T-cell (primary cell): ENCODE measurements around the gene ZNF611. TPM values are rescaled to one million over a fixed set of nuclear protein-coding genes. Genes with fewer than 3 reads are reported as not detected.

Experiments used
- ATAC-seq, 4 experiments: fragments of 200-7000 bp in 3 of 4; fragments of 150-1000 bp in 1 of 4; cut with Tn5 transposase; replicated peaks in 1 of 4; 1 replicate in 3 of 4; 2 replicates in 1 of 4; pipeline ENCODE4 v1.10.0; 2021; ENCODE audit warnings: moderate library complexity in 3 of 4, mild to moderate bottlenecking in 2 of 4, moderate number of reproducible peaks in 1 of 4
- CTCF ChIA-PET, 2 donors: fragments of 300-600 bp; sonication (Branson Sonifier 250); formaldehyde crosslinking; loops; one replicate each; lab custom pipeline; 2022; ENCODE audit warnings: antibody characterized with exemption in 2 of 2; lab: Charles Lee
- POLR2A ChIA-PET, 2 donors: fragments of 300-600 bp; sonication (Branson Sonifier 250); formaldehyde crosslinking; loops; one replicate each; lab custom pipeline; 2022; ENCODE audit warnings: antibody characterized with exemption in 2 of 2; lab: Charles Lee
- DNase-seq, 35 experiments: peaks; one replicate each; pipeline versions ENCODE4 v3.0.0 to v3.0.0-alpha.2; 2013 to 2023
- H3K27ac ChIP-seq: one replicate; pipeline ENCODE4 v1.5.1; 2013; ENCODE audit warnings: low read length
- H3K27me3 ChIP-seq, 2 experiments: replicated peaks in 1 of 2; 1 replicate in 1 of 2; 2 replicates in 1 of 2; pipeline versions ENCODE4 v1.6.1 to v1.7.0; 2013; ENCODE audit warnings: low read length in 1 of 2, mixed read lengths in 1 of 2; ENCODE audit not compliant: control insufficient read depth in 2 of 2, insufficient read depth in 2 of 2; ENCODE audit errors: extremely low read depth in 1 of 2
- H3K36me3 ChIP-seq, 2 donors: 1 replicate in 1 of 2; 2 replicates in 1 of 2; pipeline versions ENCODE4 v1.6.1 to v1.7.0; 2013; ENCODE audit warnings: low read length in 1 of 2; ENCODE audit not compliant: control insufficient read depth in 2 of 2, insufficient read depth in 1 of 2; ENCODE audit errors: extremely low read depth in 1 of 2
- H3K4me1 ChIP-seq, 2 experiments: 1 replicate in 1 of 2; 2 replicates in 1 of 2; pipeline versions ENCODE4 v1.6.1 to v1.7.0; 2013; ENCODE audit warnings: low read length in 2 of 2, mixed read lengths in 1 of 2; ENCODE audit not compliant: insufficient read depth in 2 of 2, control insufficient read depth in 1 of 2; ENCODE audit errors: extremely low read depth in 1 of 2
- H3K4me3 ChIP-seq, 2 donors: 1 replicate in 1 of 2; 2 replicates in 1 of 2; pipeline versions ENCODE4 v1.5.1 to v1.7.0; 2013; ENCODE audit warnings: mild to moderate bottlenecking in 2 of 2, low read length in 1 of 2, moderate library complexity in 1 of 2; ENCODE audit not compliant: control insufficient read depth in 1 of 2; ENCODE audit errors: extremely low read depth in 1 of 2
- H3K9me3 ChIP-seq: 2 replicates; pipeline ENCODE4 v1.7.0; 2013
- H3K27ac Mint-ChIP-seq, 2 donors: one replicate each; pipeline ENCODE4 v1.8.0; 2020 to 2021; ENCODE audit warnings: mild to moderate bottlenecking in 2 of 2, mixed read lengths in 2 of 2
- H3K27me3 Mint-ChIP-seq, 2 donors: one replicate each; pipeline ENCODE4 v1.8.0; 2021 to 2022; ENCODE audit warnings: mixed read lengths in 2 of 2
- H3K36me3 Mint-ChIP-seq: one replicate; pipeline ENCODE4 v1.8.0; 2021; ENCODE audit warnings: mixed read lengths
- H3K4me1 Mint-ChIP-seq, 3 donors: one replicate each; pipeline ENCODE4 v1.8.0; 2020 to 2022; ENCODE audit warnings: mixed read lengths in 3 of 3, mild to moderate bottlenecking in 1 of 3
- H3K4me3 Mint-ChIP-seq, 3 donors: one replicate each; pipeline ENCODE4 v1.8.0; 2020 to 2022; ENCODE audit warnings: mild to moderate bottlenecking in 3 of 3, mixed read lengths in 3 of 3, moderate library complexity in 3 of 3
- H3K9me3 Mint-ChIP-seq, 3 donors: one replicate each; pipeline ENCODE4 v1.8.0; 2020 to 2022; ENCODE audit warnings: mixed read lengths in 3 of 3
- WGBS: methylation state at CpG from one replicate; pipeline ENCODE4 v1.1.5; 2013; ENCODE audit warnings: missing lambda C conversion rate; ENCODE audit not compliant: insufficient coverage; 5-methylcytosine and 5-hydroxymethylcytosine counted together
- total RNA-seq, 35 experiments: library from RNA in 6 of 35; stranded (reverse) in 6 of 35; fragments of 120-200 nt in 1 of 35; gene quantifications; one replicate each; pipeline versions ENCODE4 v1.2.1 to v1.2.4 and lab custom pipeline; 2013 to 2026

The ZNF611 gene
- total RNA-seq, 5 donors from 2014 or later (not counting 1 experiment from before 2014, with no cell fraction given) = 31.5 to 46.2 (median 37.0) TPM

DNA sequence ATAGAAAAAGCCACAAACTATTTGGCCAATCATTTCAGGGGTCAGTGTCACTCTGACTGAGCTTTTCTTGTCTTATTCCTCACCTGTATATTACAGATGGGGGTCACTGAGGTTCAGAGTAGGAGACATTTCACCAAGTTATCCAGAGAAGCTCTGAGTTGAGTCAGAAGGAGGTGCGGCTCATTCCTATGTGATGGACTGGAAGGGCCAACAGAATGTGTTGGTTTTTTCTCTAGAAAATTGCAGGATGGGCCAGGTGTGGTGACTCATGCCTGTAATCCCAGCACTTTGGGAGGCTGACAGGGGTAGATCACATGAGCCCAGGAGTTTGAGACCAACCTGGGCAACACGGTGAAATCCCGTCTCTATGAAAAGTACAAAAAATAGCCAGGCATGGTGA lies 72.2 kb downstream of the ZNF611 start:
- peaks cover 8 to 41% of the 10 kb centered on the region in 2 donors for H3K36me3 ChIP-seq
- Mint-ChIP-seq H3K36me3 (peaks cover 70% of the 10 kb centered on the region), H3K9me3 (peaks cover 0 to 11% (median 7%) of the 10 kb centered on the region in 3 donors), H3K27me3 (no peaks in the 10 kb centered on the region), H3K4me1 (peaks cover 0 to 5% (median 2%) of the 10 kb centered on the region in 3 donors), H3K27ac (no peak overlapping the region), H3K4me3 (no peak overlapping the region)
- CTCF ChIA-PET = no interaction called here
- 72% methylated on average over 3 of the region's 3 CpGs for WGBS
- DNase-seq (no peak), ATAC-seq (no peak)
- H3K27me3 ChIP-seq = no peaks in the 10 kb centered on the region
- H3K4me3 ChIP-seq = no peak overlapping the region
- POLR2A ChIA-PET = no interaction called here
- H3K27ac ChIP-seq = no peak overlapping the region
- no peaks in the 10 kb centered on the region for H3K4me1 ChIP-seq
- H3K9me3 ChIP-seq = no peaks in the 10 kb centered on the region

DNA sequence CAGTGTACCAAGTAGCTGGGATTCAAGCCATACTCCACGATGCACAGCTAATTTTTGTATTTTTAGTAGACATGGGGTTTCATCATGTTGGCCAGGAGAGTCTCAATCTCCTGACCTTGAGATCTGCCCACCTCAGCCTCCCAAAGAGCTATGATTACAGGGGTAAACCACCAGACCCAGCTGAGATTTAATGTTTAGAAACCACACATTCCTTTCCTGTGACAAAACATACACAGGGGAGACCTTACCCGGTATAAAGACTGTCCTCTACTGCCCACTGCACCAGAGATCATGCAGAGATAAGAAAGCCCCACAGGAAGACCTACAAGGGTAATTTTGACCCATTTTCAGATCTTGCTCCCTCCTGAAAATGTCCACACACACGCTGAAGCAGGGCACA lies 73.9 kb downstream of the ZNF611 start:
- Histone ChIP-seq H3K27ac (no peak overlapping the region), H3K4me1 (no peaks in the 10 kb centered on the region), H3K9me3 (no peaks in the 10 kb centered on the region), H3K27me3 (no peaks in the 10 kb centered on the region), H3K4me3 (no peak overlapping the region), H3K36me3 (peaks cover 13 to 47% of the 10 kb centered on the region in 2 donors)
- Mint-ChIP-seq H3K4me1 (peaks cover 0 to 5% (median 2%) of the 10 kb centered on the region in 3 donors), H3K9me3 (peaks cover 0 to 11% (median 7%) of the 10 kb centered on the region in 3 donors), H3K27ac (no peak overlapping the region), H3K4me3 (no peak overlapping the region), H3K36me3 (peaks cover 71% of the 10 kb centered on the region), H3K27me3 (no peaks in the 10 kb centered on the region)
- ChIA-PET CTCF (no interaction called here), POLR2A (no interaction called here)
- ATAC-seq (no peak), DNase-seq (no peak)
- 100% methylated on average over 1 of the region's 3 CpGs for WGBS

DNA sequence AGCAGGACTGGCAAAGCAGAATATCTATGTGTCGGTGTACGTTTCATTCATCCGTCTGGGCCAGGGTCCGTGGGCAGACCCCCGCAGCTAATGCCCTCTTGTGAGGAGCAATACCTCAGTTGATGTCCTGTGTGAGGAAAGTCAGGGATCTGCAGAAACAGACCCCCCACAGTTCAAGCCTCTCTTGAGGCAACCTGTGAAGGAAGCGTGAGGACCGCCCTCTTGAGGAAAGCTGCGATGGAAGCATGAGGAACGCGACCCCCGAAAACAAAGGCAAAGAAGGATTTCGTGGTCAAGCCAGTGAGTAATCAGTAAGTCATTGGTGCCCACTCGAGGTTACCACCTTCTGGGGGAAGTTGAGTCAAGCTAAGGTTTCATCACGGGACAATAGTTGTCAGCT lies 75.8 kb downstream of the ZNF611 start:
- H3K4me1 ChIP-seq = no peaks in the 10 kb centered on the region
- DNase-seq (no peak), ATAC-seq (no peak)
- POLR2A ChIA-PET = interaction anchor here in 1 of 2 donors (0.6 kb wide), 1 partner anchor 462 kb away, joined by 6 read pairs; no protein-coding TSS in a partner anchor
- H3K4me1 Mint-ChIP-seq = no peaks in the 10 kb centered on the region
- H3K9me3 ChIP-seq = no peaks in the 10 kb centered on the region
- H3K27ac Mint-ChIP-seq = no peak overlapping the region
- 90% methylated on average over 12 of the region's 14 CpGs for WGBS
- no peak overlapping the region for H3K4me3 ChIP-seq
- peaks cover 85% of the 10 kb centered on the region for H3K36me3 Mint-ChIP-seq
- H3K27ac ChIP-seq = no peak overlapping the region
- no peaks in the 10 kb centered on the region for H3K27me3 ChIP-seq
- no peaks in the 10 kb centered on the region for H3K27me3 Mint-ChIP-seq
- no peak overlapping the region for H3K4me3 Mint-ChIP-seq
- peaks cover 14 to 62% of the 10 kb centered on the region in 2 donors for H3K36me3 ChIP-seq
- H3K9me3 Mint-ChIP-seq = peaks cover 0 to 19% (median 7%) of the 10 kb centered on the region in 3 donors
- CTCF ChIA-PET = no interaction called here

DNA sequence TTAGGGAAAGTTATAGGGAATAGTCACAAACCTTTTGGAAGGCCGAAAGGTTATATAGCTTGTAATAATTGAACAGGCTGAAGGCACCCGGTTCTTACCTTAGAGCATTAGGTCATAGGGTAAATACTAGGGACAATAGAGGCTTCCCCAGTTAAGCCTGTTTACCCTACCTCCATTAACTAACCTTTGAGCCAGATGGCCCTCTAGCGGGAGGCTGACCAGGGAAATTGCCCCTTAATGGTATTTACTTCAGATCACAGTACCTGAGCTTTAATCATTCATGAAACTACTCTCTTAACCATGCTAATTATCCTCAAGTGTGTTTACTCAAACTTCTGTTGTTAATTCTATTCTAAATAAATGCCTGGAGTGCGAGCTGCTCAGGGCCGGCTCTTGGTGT lies 76.2 kb downstream of the ZNF611 start:
- Histone ChIP-seq H3K27ac (no peak overlapping the region), H3K4me3 (no peak overlapping the region), H3K36me3 (peaks cover 16 to 66% of the 10 kb centered on the region in 2 donors), H3K27me3 (no peaks in the 10 kb centered on the region), H3K9me3 (peaks cover 2% of the 10 kb centered on the region), H3K4me1 (no peaks in the 10 kb centered on the region)
- POLR2A ChIA-PET = no interaction called here
- ATAC-seq (no peak), DNase-seq (no peak)
- Mint-ChIP-seq H3K27me3 (no peaks in the 10 kb centered on the region), H3K36me3 (peaks cover 89% of the 10 kb centered on the region), H3K4me3 (no peak overlapping the region), H3K27ac (no peak overlapping the region), H3K9me3 (peaks cover 0 to 23% (median 10%) of the 10 kb centered on the region in 3 donors), H3K4me1 (no peaks in the 10 kb centered on the region)
- 80% methylated on average over 2 of the region's 5 CpGs for WGBS
- CTCF ChIA-PET = no interaction called here

DNA sequence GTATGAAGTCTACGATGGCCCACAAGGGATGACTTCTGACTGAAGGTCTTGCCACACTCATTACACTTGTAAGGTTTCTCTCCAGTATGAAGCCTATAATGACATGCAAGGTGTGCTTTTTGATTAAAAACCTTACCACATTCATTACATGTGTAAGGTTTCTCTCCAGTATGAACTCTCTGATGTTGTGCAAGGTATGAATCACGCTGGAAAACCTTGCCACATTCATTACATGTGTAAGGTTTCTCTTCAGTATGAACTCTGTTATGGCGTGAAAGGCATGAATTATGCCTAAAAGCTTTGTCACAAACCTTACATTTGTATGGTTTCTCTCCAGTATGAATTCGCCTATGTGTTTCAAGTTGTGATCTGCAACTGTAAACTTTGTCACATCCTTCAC lies 81.7 kb downstream of the ZNF611 start:
- Histone ChIP-seq H3K27me3 (no peaks in the 10 kb centered on the region), H3K9me3 (peaks cover 2% of the 10 kb centered on the region), H3K4me1 (no peaks in the 10 kb centered on the region), H3K36me3 (peaks cover 7 to 47% of the 10 kb centered on the region in 2 donors), H3K27ac (no peak overlapping the region), H3K4me3 (no peak overlapping the region)
- no peaks in the 10 kb centered on the region for H3K27me3 Mint-ChIP-seq
- DNase-seq = no peak
- POLR2A ChIA-PET = no interaction called here
- no peaks in the 10 kb centered on the region for H3K4me1 Mint-ChIP-seq
- no peak for ATAC-seq
- peaks cover 12 to 44% (median 41%) of the 10 kb centered on the region in 3 donors for H3K9me3 Mint-ChIP-seq
- H3K36me3 Mint-ChIP-seq = peaks cover 84% of the 10 kb centered on the region
- no peak overlapping the region for H3K4me3 Mint-ChIP-seq
- H3K27ac Mint-ChIP-seq = no peak overlapping the region
- no CpG with 5 or more reads among the region's 4 CpGs for WGBS
- CTCF ChIA-PET = no interaction called here

Other genes with a start within 250 kb of the ZNF611 start
- 10 to 100 TPM; 26.5 to 46.7 (median 41.3) TPM for gene ZNF808, start 207.4 kb downstream of the ZNF611 start, total RNA-seq
- 10 to 100 TPM; 18.5 to 39.4 (median 35.7) TPM for gene ZNF701, start 164.8 kb downstream of the ZNF611 start, total RNA-seq
- 10 to 100 TPM; 63.9 to 99.4 (median 84.6) TPM for gene ZNF83, start 96.7 kb downstream of the ZNF611 start, total RNA-seq
- gene ZNF600, start 51.7 kb upstream of the ZNF611 start, total RNA-seq = 10 to 100 TPM; 11.4 to 52.4 (median 24.5) TPM
- gene ZNF28, start 86.6 kb upstream of the ZNF611 start, total RNA-seq = 10 to 100 TPM in 4 of 5 donors, 1 to 10 TPM in 1; 7.7 to 19.5 (median 17.4) TPM
- gene ZNF468, start 122.6 kb upstream of the ZNF611 start, total RNA-seq = 10 to 100 TPM; 14.5 to 23.6 (median 18.3) TPM
- gene ZNF320, start 162.6 kb upstream of the ZNF611 start, total RNA-seq = 10 to 100 TPM in 2 of 5 donors, 1 to 10 TPM in 3; 9.1 to 20.5 (median 9.7) TPM
- gene ZNF888, start 188.4 kb upstream of the ZNF611 start, total RNA-seq = 1 to 10 TPM; 2.7 to 5.6 (median 4.5) TPM
- 10 to 100 TPM in 3 of 5 donors, 1 to 10 TPM in 2; 6.4 to 23.4 (median 19.0) TPM for gene ZNF816, start 227.8 kb upstream of the ZNF611 start, total RNA-seq